Glutamatergic neuron (in vitro differentiated cells): ENCODE measurements around the gene TAL1. TPM values are rescaled to one million over a fixed set of nuclear protein-coding genes. Genes with fewer than 3 reads are reported as not detected.

Experiments used
- DNase-seq: peaks from one replicate; pipeline ENCODE4 v3.0.0; 2022
- H3K27ac Mint-ChIP-seq: one replicate; pipeline ENCODE4 v1.8.0; 2020; ENCODE audit warnings: mild to moderate bottlenecking, mixed read lengths, inconsistent platforms; ENCODE audit not compliant: unreplicated experiment
- H3K27me3 Mint-ChIP-seq: one replicate; pipeline ENCODE4 v1.8.0; 2020; ENCODE audit warnings: mild to moderate bottlenecking, moderate library complexity, mixed read lengths, inconsistent platforms; ENCODE audit not compliant: unreplicated experiment
- H3K36me3 Mint-ChIP-seq: one replicate; pipeline ENCODE4 v1.8.0; 2020; ENCODE audit warnings: mild to moderate bottlenecking, mixed read lengths, inconsistent platforms; ENCODE audit not compliant: unreplicated experiment
- H3K4me1 Mint-ChIP-seq: one replicate; pipeline ENCODE4 v1.8.0; 2020; ENCODE audit warnings: mild to moderate bottlenecking, low read depth, mixed read lengths, inconsistent platforms; ENCODE audit not compliant: unreplicated experiment
- H3K4me3 Mint-ChIP-seq: one replicate; pipeline ENCODE4 v1.8.0; 2020; ENCODE audit warnings: mild to moderate bottlenecking, mixed read lengths, inconsistent platforms; ENCODE audit not compliant: unreplicated experiment
- H3K9me3 Mint-ChIP-seq: one replicate; pipeline ENCODE4 v1.8.0; 2020; ENCODE audit warnings: mild to moderate bottlenecking, moderate library complexity, mixed read lengths, inconsistent platforms; ENCODE audit not compliant: unreplicated experiment
- total RNA-seq: library from RNA; stranded (reverse); fragmentation: NEBNext Ultra II Directional; extraction: Animal tissue kit (Norgen Biotek cat#: 25700); gene quantifications from one replicate; pipeline ENCODE4 v1.2.1, GENCODE V29; 2021; ENCODE audit not compliant: unreplicated experiment
- TF ChIP-seq, protein P1 (sequence below): fragments of 200-600 bp; sonication (generic); IDR thresholded peaks from one replicate; pipeline ENCODE4 v1.5.0; 2021; ENCODE audit not compliant: partially characterized antibody, unreplicated experiment

Gene TAL1
- total RNA-seq, 1 donor from 2014 or later = 2.1 TPM

DNA sequence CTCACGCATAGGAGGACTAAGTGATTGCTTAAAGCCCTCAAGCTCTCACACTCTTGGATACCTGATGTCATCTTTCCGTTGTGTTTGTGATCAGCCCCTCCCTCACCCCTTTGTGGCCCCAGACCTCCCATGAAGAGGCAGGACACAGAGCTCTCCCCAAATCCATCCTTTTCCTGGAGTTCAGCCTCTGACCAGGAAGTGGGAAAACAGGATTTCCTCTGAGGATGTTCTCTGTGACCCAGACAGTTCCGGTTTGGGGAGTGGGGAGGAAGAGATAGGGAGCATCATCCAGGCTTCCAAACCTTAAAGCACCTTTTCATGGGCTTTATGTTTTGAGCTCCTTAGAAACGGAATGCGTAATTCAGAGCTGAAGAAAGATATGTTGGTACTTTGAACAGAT, 11.9 kb upstream of the TAL1 start:
- H3K4me3 Mint-ChIP-seq = no peak overlapping the region
- no peak overlapping the region for H3K27ac Mint-ChIP-seq
- H3K4me1 Mint-ChIP-seq = no peaks in the 10 kb centered on the region
- TF ChIP-seq, protein P1, sequence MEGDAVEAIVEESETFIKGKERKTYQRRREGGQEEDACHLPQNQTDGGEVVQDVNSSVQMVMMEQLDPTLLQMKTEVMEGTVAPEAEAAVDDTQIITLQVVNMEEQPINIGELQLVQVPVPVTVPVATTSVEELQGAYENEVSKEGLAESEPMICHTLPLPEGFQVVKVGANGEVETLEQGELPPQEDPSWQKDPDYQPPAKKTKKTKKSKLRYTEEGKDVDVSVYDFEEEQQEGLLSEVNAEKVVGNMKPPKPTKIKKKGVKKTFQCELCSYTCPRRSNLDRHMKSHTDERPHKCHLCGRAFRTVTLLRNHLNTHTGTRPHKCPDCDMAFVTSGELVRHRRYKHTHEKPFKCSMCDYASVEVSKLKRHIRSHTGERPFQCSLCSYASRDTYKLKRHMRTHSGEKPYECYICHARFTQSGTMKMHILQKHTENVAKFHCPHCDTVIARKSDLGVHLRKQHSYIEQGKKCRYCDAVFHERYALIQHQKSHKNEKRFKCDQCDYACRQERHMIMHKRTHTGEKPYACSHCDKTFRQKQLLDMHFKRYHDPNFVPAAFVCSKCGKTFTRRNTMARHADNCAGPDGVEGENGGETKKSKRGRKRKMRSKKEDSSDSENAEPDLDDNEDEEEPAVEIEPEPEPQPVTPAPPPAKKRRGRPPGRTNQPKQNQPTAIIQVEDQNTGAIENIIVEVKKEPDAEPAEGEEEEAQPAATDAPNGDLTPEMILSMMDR = no peak
- H3K36me3 Mint-ChIP-seq = no peaks in the 10 kb centered on the region
- no peaks in the 10 kb centered on the region for H3K27me3 Mint-ChIP-seq
- H3K9me3 Mint-ChIP-seq = no peaks in the 10 kb centered on the region
- DNase-seq = no peak

DNA sequence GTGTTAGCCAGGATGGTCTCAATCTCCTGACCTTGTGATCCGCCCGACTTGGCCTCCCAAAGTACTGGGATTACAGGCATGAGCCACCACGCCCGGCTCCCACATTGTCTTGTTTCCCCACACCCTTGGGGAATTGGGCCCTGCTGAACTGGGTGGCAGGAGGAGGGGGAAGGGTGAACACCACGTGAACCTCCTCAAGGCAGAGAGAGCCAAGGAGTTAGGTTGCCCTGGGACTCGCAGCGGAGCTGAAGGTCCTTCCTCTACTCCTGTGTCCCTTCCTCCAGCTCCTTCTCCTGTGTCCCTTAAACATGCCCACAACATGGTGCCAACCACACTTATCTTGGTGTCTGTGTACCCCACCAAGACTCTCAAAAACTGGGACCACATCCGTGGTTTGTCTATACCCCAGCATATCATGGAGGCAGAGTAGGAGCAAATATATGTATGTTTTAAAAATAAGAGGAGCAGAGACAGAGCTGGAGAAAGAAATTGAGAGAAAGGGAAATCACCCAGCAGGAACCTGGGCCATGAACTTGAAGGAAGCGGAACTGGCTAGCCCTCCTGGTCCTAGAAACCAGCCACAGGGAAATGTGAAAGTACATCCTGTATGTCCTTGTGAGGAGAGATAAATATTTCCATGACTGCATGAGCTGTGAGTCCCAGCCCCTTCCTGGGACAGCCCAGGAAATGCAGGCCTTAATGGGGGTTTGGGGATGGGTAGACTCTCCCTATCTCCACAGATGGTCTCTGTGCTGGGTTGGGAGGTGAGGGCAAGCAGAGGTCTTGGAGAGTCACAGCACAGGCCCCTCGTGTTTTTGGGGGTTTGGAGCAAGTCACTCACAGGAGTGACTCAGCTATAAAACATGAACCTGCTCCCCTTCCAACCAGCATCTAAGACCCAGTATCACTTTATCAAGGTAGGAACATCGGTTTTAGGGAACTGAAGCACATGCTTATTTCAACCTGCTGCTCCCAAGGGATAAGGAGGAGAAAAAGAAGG, 9.4 kb upstream of the TAL1 start:
- peaks cover 2% of the 10 kb centered on the region for H3K27me3 Mint-ChIP-seq

DNA sequence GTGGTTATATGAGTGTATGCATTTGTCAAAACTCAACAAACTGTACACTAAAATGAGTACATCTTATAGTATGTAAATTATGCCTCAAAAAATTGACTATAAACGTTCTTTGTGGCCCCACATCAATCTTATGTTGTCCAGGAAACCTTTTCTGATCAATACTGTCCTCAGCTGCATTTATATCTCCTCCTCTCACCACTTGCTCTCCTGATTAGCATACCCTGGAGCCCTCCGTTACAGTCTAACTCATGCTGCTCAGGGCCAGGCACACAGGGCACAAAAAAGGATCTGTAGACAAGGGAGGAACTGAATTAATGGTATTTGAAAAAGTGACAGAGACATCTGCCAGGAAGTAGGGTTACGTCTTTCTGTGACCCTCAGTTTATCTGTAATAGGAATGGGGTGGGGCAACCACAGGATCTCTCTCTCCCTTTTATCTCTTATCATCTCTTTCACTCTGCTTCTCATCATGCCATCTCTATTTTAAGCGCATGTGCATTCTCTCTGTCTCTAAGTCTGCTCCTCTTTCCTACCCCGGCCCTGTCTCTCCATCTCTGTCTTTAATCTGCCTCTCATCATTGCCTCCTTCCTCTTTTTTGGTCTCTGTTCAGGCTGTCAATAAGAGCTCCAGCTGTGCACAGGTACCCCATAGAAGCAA, 7.0 kb upstream of the TAL1 start:
- TF ChIP-seq, protein P1 = no peak
- Mint-ChIP-seq H3K4me3 (no peak overlapping the region), H3K9me3 (no peaks in the 10 kb centered on the region), H3K36me3 (no peaks in the 10 kb centered on the region), H3K27ac (no peak overlapping the region), H3K27me3 (peaks cover 7% of the 10 kb centered on the region), H3K4me1 (no peaks in the 10 kb centered on the region)
- no peak for DNase-seq

More for the DNA sequence above, 9.4 kb upstream of the TAL1 start:
- no peak overlapping the region for H3K27ac Mint-ChIP-seq
- TF ChIP-seq, protein P1 = no peak
- H3K36me3 Mint-ChIP-seq = no peaks in the 10 kb centered on the region
- no peaks in the 10 kb centered on the region for H3K9me3 Mint-ChIP-seq
- H3K4me3 Mint-ChIP-seq = no peak overlapping the region
- no peak for DNase-seq
- H3K4me1 Mint-ChIP-seq = no peaks in the 10 kb centered on the region

DNA sequence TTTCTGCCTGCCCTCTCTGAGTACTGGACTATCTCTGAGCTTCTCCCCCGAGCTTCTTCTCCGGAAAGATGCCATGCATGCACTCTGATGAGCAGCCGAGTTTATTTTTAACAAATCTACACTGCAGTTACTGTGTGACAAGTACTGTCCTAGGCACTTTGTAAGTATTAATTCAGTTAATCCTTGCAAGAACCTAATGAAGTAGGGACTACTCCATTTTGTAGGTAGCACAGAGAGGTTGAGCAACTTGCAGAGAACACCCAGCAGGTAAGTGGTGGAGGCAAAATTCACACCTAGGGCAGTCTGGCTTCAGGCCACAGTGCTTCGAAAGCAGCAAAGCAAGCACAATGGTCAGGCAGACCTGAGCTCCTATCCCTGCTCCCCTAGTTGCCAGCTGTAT, 3.8 kb upstream of the TAL1 start:
- TF ChIP-seq, protein P1 = no peak
- no peak for DNase-seq
- Mint-ChIP-seq H3K4me1 (peaks cover 5% of the 10 kb centered on the region), H3K27me3 (peaks cover 33% of the 10 kb centered on the region), H3K4me3 (no peak overlapping the region), H3K9me3 (peaks cover 10% of the 10 kb centered on the region), H3K36me3 (no peaks in the 10 kb centered on the region), H3K27ac (no peak overlapping the region)
